Mononuclear cell (primary cell): Measurements from ENCODE around the gene ADAMTS7. TPM values are rescaled to one million over a fixed set of nuclear protein-coding genes. Genes with fewer than 3 reads are reported as not detected.

Experiments used
- H3K27me3 ChIP-seq: 2 replicates; pipeline ENCODE4 v1.6.0; 2011; ENCODE audit warnings: low read length, control low read depth; ENCODE audit not compliant: insufficient read depth
- H3K4me1 ChIP-seq: 2 replicates; pipeline ENCODE4 v1.5.1; 2011; ENCODE audit warnings: mild to moderate bottlenecking, low read length, control low read depth; ENCODE audit not compliant: insufficient read depth
- H3K4me3 ChIP-seq: 2 replicates; pipeline ENCODE4 v1.5.1; 2011; ENCODE audit warnings: mild to moderate bottlenecking, low read length, moderate library complexity
- H3K9me3 ChIP-seq: 2 replicates; pipeline ENCODE4 v1.5.1; 2011; ENCODE audit warnings: low read depth, mild to moderate bottlenecking, control low read depth, low read length
- total RNA-seq: library from RNA; depleted of rRNA; stranded (reverse); fragments of >200 nt; gene quantifications from one replicate; pipeline ENCODE4 v1.2.3, GENCODE V29; 2012

Gene ADAMTS7
- total RNA-seq, 1 donor: not detected

DNA sequence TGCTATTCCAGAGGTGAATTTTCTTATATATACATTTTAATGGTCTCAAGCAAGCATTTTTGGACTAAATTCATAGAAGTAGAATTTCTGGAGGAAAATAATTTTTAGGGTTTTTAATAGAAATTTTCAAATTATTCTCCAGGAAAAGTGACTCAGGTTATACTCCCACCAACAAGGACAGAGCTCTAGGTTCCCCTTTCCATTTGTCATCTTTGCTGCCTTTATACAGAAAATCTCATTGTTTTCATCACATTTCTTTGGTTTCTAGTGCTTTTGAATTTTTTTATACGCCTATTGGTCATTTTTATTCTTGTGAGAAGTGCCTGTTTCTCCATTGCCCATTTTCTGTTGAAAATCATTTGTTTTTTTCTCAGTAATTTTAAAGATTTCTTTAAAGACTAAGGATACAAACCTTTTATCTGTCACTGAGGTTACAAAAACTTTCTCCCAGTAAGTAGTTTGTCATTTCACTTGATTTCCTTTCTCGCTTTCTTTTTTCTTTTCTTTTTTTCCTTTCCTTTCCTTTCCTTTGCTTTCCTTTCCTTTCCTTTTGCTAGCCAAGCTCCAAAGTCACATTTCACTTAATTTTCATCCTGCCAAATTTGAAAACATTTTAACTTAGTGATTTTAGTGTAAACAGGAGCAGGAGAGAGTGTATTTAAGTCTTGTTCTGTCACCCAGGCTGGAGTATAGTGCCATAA is 93.2 kb downstream of the ADAMTS7 start:
- Histone ChIP-seq H3K4me1 (no peaks in the 10 kb centered on the region), H3K27me3 (peaks cover 13% of the 10 kb centered on the region), H3K4me3 (no peak overlapping the region), H3K9me3 (no peaks in the 10 kb centered on the region)

DNA sequence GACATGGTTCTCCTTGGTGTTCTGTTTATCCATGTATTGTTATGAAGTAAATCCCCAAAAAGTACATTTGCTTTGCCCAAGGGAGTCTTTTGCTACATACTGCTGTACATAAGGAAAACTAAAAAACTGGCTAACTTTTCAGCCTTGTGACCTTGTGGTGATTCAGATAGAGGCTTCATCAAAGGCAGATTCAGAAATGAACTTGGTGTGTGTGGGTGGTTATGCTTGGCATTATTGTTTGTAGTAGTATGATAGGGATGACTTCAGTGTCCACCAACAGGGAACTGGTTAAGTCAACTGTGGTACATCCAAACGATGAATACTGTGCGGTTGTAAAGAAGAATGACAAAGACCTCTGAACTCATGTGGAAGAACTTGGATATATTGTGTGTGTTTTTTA is 94.6 kb downstream of the ADAMTS7 start:
- no peaks in the 10 kb centered on the region for H3K9me3 ChIP-seq
- no peak overlapping the region for H3K4me3 ChIP-seq
- peaks cover 13% of the 10 kb centered on the region for H3K27me3 ChIP-seq
- H3K4me1 ChIP-seq: no peaks in the 10 kb centered on the region

DNA sequence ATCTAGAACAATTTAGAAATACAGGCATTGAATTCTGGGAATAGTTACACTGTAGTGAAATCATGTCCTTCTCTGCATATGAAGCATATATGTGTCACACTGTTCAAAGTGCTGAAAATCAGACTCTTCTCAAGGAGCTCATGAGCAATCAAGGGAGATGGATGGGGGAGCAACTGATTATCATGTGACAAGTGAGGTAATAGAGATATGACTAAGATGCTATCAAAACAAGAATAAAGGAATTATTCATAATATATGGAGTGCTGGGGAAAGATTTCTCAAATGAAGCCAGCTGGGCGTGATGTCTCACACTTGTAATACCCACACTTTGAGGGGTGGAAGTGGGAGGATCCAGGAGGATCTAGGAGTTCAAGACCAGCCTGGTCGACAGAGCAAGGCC is 95.3 kb downstream of the ADAMTS7 start:
- no peaks in the 10 kb centered on the region for H3K9me3 ChIP-seq
- no peaks in the 10 kb centered on the region for H3K4me1 ChIP-seq
- H3K27me3 ChIP-seq: peaks cover 13% of the 10 kb centered on the region
- no peak overlapping the region for H3K4me3 ChIP-seq

DNA sequence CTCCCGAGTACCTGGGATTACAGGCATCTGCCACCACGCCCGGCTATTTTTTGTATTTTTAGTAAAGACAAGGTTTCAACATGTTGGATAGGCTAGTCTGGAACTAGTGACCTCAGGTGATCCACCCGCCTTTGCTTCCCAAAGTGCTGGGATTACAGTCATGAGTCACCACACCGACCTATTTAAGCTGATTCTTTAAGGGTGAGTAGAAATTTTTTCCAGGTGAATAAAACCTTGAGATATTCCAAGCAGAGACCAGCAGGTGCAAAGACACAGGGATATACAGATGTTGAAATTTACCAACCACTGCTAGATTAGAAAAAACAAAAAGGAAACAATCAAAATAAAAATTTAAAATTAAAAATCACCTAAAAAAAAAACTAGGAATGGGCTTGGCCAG is 95.8 kb downstream of the ADAMTS7 start:
- Histone ChIP-seq H3K4me3 (no peak overlapping the region), H3K9me3 (no peaks in the 10 kb centered on the region), H3K4me1 (no peaks in the 10 kb centered on the region), H3K27me3 (peaks cover 13% of the 10 kb centered on the region)

DNA sequence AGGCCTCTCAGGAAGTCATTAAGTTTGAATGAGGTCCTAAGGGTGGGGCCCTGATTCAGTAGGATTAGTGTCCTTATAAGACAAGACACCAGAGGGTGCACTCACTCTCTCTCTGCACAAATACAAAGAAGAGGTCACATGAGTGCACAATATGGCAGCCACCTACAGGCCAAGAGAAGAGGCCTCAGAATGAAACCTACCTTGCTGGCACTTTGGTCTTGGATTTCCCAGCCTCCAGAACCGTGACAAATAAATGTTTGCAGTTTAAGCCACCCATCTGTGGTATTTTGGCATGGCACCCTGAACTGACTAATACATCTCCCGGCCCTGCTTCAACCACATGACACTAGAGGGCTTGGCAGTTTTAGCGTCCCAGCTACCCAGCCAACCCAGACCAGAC is 96.4 kb downstream of the ADAMTS7 start:
- H3K27me3 ChIP-seq: peaks cover 13% of the 10 kb centered on the region

DNA sequence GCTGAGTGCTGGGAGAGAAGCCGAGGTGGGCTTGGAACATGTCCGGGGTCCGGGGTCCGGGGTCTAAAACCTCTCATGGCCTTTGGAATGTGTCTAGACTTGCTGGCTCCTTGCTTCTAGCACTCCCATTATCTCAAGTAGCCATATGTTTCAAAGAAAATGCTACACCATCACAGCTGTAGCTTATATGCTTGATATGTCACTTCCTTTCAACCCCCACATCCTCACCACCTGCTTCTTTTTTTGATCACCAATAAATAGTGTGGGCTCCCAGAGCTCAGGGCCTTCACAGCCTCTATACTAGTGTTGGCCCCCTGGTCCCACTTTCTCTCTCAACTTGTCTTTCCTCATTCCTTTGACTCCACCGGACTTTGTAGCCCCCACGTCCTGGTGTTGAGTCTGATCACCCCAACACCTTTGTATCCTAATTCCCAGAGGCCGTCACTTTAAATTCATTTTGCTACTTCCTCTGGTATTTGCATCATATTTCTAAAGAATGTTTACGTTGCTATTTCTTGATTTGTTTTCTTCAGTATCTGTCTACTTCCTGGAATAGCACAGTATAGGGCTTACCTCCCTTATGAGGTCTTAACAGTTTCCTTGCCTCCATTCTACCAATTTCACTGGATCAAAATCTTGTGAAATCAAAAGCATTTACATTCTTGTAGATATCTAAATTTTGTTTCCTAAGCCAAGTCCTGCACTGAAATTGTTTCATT is 98.3 kb downstream of the ADAMTS7 start:
- H3K27me3 ChIP-seq: peaks cover 18% of the 10 kb centered on the region
- H3K4me3 ChIP-seq: no peak overlapping the region
- no peaks in the 10 kb centered on the region for H3K4me1 ChIP-seq
- H3K9me3 ChIP-seq: no peaks in the 10 kb centered on the region

More for the DNA sequence above, 96.4 kb downstream of the ADAMTS7 start:
- Histone ChIP-seq H3K4me1 (no peaks in the 10 kb centered on the region), H3K9me3 (no peaks in the 10 kb centered on the region), H3K4me3 (no peak overlapping the region)

DNA sequence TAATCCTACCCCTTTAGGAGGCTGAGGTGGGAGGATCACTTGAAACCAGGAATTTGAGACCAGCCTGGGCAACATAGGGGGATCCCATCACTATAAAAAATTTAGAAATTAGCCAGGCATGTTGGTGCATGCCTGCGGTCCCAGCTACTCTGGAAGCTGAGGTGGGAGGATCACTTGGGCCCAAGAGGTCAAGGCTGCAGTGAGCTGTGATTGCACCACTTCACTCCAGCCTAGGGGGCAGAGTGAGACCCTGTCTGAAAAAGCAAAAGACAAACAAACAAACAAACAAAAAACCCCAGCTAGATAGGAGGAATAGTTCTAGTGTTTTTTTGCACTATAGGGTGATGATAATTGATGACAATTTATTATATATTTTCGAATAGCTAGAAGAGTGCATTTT is 99.6 kb downstream of the ADAMTS7 start:
- Histone ChIP-seq H3K9me3 (no peaks in the 10 kb centered on the region), H3K4me3 (no peak overlapping the region), H3K4me1 (no peaks in the 10 kb centered on the region)

DNA sequence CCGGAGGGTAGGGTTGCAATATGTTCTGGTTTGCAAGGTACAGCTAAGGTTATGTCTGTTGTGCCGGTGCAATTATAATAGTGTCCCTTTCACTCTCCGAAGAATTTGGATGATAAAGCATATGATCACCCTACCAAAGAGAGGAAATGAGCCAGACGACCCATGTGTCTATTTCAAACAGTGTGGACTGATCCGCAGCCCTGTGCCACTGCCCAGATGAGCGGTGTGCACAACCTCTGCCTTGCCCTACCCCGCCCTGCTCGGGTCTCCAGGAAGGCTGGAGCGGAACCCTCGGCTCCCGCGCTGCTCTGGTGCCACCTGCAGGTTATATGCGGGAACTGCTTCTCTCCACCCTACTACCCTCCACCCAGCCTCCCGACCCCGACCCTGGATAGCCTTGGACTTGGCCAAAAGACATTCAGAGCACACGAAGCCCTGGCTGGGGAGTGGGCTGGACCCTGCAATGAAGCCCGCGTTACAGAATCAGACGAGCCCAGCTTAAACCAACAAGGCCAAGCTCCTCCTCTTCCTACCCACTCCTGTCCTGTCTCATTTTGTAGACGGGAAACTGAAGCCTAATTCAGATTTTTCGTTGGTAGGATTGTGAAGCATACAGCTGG is 101.9 kb downstream of the ADAMTS7 start:
- peaks cover 17% of the 10 kb centered on the region for H3K27me3 ChIP-seq
- H3K4me3 ChIP-seq: no peak overlapping the region
- no peaks in the 10 kb centered on the region for H3K4me1 ChIP-seq
- no peaks in the 10 kb centered on the region for H3K9me3 ChIP-seq

More for the DNA sequence above, 99.6 kb downstream of the ADAMTS7 start:
- peaks cover 17% of the 10 kb centered on the region for H3K27me3 ChIP-seq

Other genes starting within 250 kb of the ADAMTS7 start
- gene CHRNA5, start 245.9 kb downstream of the ADAMTS7 start, total RNA-seq: 0.52 TPM
- gene CHRNA3, start 190.5 kb downstream of the ADAMTS7 start, total RNA-seq: not detected
- not detected for gene CHRNB4, start 170.3 kb downstream of the ADAMTS7 start, total RNA-seq
- gene MORF4L1, start 61.4 kb upstream of the ADAMTS7 start, total RNA-seq: 484 TPM
- 280 TPM for gene CTSH, start 133.6 kb upstream of the ADAMTS7 start, total RNA-seq